Endometrial microvascular endothelial cells (primary cell): Measurements from ENCODE around the gene DCC. TPM values are rescaled to one million over a fixed set of nuclear protein-coding genes. Genes with fewer than 3 reads are reported as not detected.

ENCODE experiments used
- in situ Hi-C: cut with HindIII; loops from 2 replicates; pipeline ENCODE4 v1.10.0; 2017; ENCODE audit warnings: low sequenced_read_pairs, low pct_unique_long_range_greater_than_20kb; ENCODE audit errors: inconsistent ontology term
- total RNA-seq: library from RNA; depleted of rRNA; stranded (reverse); fragments of >200 nt; gene quantifications from one replicate; pipeline ENCODE4 v1.2.3, GENCODE V29; 2015; ENCODE audit errors: inconsistent ontology term

Gene DCC
- total RNA-seq, 1 donor from 2014 or later, result not detected

DNA sequence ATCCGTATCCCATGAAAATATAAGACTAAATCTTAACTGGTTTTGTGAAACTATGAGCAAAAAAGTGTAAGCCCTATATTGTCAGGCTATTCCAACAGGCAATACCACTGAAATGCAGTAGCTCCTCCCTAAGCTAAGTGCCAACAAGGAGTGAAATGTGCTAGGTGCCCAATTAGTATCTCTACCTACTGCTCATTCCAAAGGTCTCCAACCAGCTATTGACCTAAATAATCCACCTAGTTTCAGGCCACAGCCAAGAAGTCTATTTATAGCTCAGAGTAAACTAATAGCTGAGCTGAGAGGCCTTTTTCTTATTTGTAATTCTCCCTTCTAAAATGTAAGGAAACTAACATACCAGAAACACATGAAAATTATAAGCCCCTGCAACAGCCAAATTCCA is 482.2 kb downstream of the DCC start:
- in situ Hi-C loops, result no loop called here

DNA sequence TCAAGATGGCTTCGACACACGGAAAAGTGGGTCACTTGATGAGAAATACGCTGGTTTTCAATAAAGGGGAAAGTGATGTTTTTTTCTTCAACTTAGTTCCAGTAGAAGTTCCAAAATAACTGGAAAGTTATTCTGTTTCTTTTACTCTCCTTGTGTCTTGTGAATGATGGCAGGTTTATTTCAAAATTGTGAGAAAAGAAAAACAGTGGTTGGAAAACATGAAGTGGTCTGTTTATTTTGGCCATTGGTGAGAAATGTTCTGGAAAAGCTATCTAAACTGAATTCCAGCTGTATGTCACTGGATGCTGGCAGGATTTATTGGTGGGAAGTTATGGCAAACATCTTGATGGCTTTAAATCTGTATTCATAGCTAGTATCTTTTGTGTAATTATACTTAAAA is 484.1 kb downstream of the DCC start:
- in situ Hi-C loops, result no loop called here

DNA sequence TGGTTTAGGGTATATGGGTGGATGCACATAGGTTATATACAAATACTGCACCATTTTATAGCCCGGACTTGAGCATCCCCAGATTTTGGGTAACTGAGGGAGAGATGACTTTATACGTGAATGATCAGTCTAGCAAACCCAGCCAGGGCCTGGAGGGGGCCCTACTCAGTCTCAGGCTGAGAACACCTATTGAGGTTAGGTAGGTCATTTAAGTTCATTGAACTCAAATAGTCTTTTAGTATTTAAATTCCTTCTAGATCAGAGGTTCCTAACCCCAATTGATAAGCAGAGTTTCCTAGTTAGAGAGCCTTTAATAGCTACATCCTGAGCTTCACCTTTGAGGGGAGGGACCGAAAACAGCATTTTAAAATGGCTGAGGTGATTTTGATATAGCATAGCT is 487.0 kb downstream of the DCC start:
- in situ Hi-C loops, result no loop called here

DNA sequence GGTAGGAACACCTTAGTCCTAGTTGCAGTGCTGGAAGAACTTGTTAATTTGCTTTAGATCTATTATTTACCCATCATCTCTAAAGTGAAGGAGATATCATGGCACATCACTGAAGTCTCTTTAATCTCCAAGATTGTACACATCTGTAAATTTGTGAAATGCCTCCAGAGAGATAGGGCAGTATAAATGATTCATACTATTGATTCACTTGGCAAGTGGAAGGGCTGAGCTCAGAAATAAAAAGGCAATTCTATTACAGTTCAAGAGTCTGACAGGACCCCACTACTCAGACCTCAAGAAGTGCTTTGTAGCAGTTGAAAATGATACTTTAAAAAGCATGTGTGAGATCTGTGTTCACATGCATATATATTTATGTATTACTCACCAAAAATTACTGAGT is 489.3 kb downstream of the DCC start:
- in situ Hi-C loops, result no loop called here

DNA sequence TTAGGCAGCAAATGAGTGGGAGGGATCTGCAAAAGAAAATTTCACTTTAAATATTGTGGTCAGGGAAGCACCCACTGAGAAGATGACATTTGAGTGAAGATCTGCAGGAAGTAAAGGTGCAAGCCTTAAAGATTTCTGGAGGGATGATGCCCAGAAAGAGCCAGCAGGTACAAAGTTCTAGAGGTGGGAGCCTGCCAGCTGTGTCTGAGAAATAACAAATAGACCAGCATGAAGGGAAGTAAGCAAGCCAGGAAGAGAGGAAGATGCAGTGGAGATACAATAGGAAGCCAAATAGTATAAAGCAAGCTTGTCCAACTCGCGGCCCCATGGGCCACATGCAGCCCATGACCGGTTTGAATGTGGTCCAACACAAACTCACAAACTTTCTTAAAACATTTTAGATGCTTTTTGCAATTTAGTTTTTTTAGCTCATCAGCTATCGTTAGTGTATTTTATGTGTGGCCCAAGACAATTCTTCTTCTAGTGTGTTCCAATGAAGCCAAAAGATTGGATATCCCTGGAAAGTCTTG is 489.9 kb downstream of the DCC start:
- in situ Hi-C loops, result no loop called here

DNA sequence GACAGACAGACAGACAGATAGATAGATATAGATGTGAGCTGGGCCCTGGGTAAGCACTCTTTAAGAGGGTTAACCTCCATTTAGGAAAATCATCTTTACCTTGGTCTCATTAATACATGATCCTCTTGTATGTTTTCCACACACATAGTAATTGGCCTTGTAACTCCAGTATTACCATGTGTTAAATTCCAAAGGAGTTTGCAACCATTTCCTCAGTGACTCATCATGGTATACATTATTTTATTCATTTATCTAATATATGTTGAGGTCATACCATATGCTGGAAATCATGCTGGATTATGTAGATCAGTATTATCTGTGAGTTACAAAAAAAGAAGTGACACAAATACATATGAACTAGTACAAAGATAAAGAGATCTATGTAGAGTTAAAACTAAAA is 504.3 kb downstream of the DCC start:
- in situ Hi-C loops, result no loop called here

DNA sequence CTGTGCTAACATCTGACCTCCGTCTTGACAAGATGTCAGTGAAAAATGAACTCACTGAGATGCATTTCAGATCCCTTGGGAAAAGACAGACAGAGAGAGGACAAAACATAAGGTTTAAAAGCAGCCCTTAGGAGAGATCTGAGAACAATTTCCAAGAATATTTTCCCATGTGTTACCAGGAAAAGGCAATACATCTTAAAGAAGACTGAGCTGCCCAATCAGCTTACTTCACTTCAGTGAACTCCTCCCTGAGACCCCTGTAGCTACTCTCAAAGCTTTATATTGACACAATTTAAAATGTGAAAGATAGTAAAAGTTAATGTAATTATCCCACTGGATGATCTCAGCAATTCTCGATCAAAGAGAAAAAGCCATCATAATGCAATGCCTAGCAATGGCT is 505.0 kb downstream of the DCC start:
- in situ Hi-C loops, result no loop called here

DNA sequence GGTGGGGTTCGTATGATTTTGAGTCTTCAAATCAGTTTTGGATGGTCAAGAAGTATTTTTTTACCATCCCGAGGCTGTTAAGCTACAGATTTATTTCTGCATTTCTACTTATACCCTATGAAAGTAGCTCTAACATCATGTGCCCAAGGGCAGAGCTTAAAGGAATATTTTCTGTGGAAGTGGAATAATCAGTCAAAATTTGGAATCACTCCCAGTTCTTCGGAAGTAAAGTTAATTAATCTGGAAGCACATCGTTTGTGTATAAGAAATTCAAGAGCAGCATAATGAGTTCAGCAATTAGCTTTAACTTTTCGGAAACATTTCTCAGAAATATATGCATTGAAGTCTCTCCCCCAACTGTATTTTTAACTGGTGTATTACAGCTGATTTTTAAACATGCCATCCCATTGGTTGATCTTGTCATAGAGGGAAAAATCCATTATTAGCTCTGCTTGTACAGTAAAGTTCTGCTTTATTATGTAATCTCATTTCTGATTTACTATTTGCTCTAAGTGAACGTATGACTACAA is 510.1 kb downstream of the DCC start:
- in situ Hi-C loops, result no loop called here

DNA sequence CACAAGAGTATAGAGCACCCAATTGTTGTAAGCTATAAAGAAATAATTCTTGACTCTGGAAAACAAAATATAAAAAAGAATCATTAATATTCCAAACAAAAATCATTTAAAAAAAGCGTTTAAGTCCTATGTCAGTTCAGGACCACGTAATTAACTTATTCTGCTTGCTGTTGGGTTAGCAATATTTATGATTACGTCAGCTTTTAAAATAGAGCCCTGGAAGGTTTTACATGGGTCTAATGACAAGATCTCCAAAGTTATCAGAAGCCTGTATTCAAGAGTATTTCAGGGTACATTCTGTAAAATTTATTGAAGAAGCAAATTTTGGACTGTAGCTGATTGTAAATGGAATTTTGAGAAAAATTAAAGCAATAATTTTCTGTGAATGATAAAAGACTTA is 521.6 kb downstream of the DCC start:
- in situ Hi-C loops, result no loop called here

DNA sequence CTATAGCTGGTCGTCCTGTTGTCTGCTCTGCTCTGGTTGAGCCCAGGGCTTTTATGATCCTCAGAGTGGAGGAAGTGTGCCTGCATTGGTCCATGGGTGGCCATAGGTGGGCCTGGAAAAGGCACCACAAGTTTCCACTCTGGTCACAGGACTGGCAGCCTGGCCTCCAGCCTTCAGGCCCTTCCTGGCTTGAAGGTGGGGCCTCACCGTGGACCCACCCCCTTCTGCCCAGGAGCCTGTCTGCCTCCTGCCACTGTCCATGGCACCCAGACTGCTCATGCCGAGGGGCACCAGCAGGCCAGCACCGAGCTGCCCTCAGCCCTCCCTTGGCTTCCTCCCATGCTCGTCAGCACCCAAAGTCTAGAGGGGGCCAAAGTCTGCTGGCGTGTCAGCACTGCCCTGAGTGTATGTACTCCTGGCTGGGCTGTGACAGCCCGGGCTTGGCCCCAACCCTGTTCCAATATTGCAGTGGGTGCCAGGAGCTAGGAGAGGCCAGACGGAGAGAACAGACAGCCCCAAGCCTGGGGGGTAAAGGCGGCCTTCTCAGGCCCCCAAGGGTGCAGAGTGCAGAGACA is 529.4 kb downstream of the DCC start:
- in situ Hi-C loops, result no loop called here

DNA sequence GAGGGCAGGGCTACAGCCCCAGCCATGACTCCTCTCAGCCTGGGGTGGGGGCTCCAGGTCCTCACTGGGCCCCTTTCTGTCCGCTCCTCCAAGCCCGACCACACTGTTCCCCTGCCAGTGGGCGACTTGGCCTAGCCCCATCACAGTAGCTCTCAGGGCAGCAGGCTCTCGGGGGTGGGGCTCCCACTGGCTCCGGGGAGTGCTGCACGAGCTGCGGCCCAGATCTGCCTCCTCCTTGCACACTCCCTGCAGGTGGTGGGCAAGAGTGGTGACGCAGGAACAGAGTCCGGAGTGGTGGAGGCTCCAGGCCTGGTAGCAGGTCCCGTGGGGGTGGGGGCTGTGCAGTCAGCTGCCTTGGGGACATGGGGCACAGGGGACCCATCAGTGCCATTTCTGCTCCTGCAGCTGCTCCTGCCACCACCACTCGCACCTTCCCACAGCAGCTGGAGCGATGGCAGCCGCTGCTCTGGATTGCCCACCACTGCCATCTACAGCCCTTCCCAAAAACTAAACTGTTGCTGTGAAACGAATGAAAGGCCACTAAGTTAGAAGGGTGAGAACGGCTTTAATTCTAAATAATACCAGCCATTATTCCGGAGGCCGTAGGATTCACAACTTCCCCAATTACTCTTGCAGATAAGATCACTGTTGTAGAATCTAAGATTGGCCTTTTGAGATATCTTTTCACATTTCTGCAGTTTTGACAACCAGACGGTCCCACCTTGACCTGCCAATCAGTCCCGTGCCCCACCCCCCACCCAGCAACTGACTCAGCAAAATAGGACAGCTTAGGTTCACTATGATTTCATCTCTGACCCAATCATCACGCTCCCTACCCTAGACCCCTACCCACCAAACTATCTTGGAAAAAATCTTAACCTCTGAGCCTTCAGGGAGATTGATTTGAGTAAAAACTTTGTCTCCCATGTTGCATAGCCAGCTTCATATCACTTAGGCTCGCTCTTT is 530.2 kb downstream of the DCC start:
- in situ Hi-C loops, result no loop called here

DNA sequence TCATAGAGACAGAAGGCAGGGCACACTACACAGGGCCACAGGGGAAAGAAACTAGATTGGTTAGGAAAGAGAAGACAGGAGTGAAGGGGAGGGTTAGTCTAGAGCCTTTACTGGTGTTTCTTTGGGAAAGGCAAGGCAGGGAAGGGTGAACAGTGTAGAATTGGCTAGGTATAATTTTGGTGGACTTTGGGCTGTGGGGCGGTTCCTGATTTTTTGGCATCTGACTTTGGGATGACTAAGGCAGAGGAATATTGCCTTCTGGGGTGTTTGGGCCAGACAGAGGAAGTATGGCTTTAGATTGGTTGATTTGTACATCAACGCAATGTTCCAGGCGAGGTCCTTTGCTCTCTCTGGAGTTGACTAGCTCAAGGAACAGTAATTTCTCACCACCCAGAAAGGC is 534.8 kb downstream of the DCC start:
- in situ Hi-C loops, result no loop called here

DNA sequence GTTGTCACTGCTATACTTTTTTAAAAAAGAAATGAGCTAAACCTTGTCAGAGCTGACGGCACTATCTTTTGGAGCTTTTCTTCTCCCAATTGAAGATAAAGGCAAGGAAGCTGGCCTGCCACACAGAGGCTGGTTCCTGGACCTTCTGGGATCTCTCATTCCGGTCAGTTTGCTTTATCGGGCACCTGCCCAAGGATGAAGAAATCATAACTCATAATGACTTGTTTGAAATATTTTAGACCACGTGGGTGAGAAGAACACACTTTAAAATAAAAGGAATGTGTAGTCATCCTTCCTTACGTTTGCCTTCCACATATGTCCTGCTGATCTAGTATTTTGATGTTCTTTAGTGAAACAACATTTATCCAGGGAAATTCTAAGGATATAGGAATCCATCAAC is 535.7 kb downstream of the DCC start:
- in situ Hi-C loops, result no loop called here

DNA sequence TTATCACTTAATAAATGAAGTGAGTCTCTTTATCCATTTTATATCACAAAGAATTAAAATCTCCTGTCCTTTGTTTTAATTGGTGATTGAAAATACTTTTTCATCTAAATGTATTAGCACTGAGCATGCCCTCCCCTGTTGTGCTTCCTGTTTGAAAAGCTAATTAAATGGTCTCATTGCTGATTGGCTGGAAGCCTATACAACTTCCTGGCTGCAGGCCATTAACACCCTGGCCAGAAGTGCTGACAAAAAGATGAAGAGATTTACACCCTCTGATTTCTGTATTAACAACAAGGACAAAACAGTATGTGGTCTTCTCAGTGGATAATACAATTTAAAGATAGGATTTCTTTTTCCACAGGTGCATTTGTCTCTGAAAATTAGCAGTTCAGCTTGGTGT is 548.0 kb downstream of the DCC start:
- in situ Hi-C loops, result no loop called here

DNA sequence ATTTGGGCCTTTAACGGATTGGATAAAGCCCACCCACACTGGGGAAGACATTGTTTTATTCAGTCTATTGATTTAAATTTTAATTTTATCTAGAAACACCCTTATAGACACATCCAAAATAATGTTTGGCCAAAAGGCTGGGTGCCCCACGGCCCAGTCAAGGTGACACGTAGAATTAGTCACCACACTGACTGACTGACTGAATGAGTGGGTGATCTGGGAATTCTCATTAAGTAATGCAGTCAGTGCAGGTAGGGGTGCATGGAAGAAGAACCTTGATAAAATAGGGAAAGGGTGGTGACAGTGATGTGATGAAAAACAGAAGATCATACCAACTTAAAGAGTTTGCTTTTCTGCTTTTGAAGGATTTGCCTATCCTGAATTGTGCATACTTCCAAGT is 554.8 kb downstream of the DCC start:
- in situ Hi-C loops, result no loop called here

DNA sequence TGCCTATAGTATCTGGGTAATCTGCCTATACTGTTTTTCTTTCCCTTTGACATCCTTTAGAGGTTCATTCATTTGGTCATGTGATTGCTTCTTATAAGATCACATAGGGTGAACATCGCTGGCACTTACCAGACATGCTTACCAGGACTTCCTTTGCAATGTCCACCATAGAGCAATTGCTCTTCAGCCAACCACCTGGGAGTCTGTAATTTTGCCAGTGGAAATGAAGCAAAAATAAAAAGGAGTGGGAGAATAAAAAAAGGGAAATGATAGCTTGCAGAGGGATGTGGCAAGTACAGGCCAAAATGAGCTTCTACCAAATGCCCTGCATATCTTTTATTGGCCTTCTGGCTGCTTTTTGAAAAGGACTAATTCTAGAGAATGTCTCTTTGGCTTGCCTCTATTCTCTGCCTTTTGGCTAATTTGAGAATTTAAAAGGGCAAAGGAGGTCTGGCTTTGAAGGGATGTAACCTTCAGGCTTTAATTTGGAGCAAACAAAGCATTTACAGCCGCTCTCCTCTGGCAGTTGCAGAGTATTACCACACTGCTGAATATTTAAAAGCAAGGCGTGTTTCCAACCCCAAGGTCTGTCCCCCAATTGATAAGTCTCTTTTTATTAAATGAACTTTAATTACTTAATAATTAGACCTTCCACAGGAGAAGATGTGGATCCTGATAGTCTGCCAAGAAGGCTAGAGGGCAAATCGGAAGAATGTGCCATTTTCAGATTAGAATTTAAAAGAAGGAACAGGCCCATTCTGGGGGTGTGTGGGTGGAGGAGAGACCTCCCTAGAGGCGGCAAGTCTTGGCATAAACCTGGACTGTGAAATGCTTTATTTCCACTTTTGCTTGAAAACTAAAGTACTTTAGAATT is 557.9 kb downstream of the DCC start:
- in situ Hi-C loops, result no loop called here

DNA sequence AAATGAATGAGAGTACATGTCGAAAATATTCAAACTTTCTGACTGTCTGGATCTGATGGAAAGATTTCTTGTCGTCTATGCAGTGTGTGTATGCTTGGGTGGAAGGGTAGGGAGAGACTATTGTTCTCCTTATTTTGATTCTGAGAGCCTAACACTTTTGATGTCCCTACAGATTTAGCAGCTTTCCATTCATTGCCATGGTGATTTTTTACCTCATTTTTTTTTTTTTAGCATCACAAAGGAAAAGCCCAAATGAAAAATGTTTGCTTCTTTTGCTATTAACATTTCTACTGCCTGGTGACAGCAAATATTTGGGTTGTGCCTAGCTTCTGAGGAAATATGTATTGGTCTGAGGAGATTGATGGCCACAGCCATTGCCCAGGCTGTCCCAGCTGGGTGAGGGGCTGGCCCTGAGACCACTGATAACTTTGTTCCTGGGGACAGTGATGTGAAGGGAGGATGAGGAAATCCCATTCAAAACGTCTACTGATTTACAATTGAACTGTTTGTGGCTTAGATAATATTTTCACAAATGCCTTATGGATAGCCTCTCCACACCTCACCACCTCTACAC is 558.6 kb downstream of the DCC start:
- in situ Hi-C loops, result no loop called here

DNA sequence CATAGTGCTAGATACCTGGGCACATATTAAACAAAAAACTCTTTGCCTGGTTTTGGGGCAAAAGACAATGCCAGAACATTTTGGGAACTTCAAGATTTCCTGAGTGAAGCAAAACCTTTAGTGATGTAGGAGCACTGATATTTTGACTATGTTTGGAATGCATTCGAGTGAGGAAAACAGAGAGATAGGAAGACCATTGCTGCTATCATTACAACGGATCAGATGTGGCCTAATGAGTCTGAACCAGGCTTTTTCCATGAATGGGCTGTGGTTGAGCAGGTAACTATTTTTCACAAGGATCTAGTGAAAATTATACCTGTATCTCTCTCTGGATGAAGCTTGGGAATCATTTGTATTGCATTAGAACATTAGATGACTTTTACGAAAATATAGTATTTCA is 562.2 kb downstream of the DCC start:
- in situ Hi-C loops, result no loop called here

DNA sequence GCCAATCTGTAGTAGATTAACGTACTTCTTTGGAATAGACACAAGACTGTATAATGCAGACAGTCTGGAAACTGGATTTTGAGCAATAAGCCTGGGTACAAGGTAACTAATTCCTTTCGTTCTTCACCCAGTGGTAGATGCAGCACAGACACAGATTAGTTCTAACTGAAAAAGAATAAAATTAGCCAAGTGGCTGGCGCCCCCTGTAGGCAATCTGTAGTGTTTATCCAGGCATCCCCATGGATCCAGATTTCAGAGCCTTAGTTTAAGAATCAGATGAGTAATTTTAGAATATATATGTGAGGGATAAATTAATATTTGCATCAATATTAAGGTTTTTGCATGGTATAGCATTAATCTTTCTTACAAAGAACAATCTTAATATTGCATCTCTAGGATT is 563.9 kb downstream of the DCC start:
- in situ Hi-C loops, result no loop called here
